Ishikawa (cell line): Measurements from ENCODE around the gene ZW10.

Experiments
- CEBPB ChIP-seq: IDR thresholded peaks from 2 replicates; pipeline ENCODE4 v1.6.1; 2012
- CREB1 ChIP-seq: IDR thresholded peaks from 2 replicates; pipeline ENCODE4 v1.6.1; 2012; ENCODE audit warnings: low read depth
- EGR1 ChIP-seq: IDR thresholded peaks from 2 replicates; pipeline ENCODE4 v1.6.1; 2012
- EP300 ChIP-seq: IDR thresholded peaks from 2 replicates; pipeline ENCODE4 v1.6.1; 2012; ENCODE audit warnings: borderline replicate concordance
- FOXM1 ChIP-seq: IDR thresholded peaks from 2 replicates; pipeline ENCODE4 v1.6.1; 2012; ENCODE audit warnings: low read depth, borderline replicate concordance
- MAX ChIP-seq: IDR thresholded peaks from 2 replicates; pipeline ENCODE4 v1.6.1; 2012
- NFIC ChIP-seq: IDR thresholded peaks from 2 replicates; pipeline ENCODE4 v1.6.1; 2012
- RAD21 ChIP-seq: IDR thresholded peaks from 2 replicates; pipeline ENCODE4 v1.6.1; 2012; ENCODE audit warnings: low read depth
- REST ChIP-seq: IDR thresholded peaks from 2 replicates; pipeline ENCODE4 v1.6.1; 2012; ENCODE audit warnings: low read depth, mild to moderate bottlenecking
- TAF1 ChIP-seq: IDR thresholded peaks from 2 replicates; pipeline ENCODE4 v1.6.1; 2012; ENCODE audit warnings: low read depth, mild to moderate bottlenecking
- TCF12 ChIP-seq: IDR thresholded peaks from 2 replicates; pipeline ENCODE4 v1.6.1; 2012; ENCODE audit warnings: low read depth
- TEAD4 ChIP-seq: IDR thresholded peaks from 2 replicates; pipeline ENCODE4 v1.6.1; 2012
- USF1 ChIP-seq: IDR thresholded peaks from 2 replicates; pipeline ENCODE4 v1.6.1; 2012
- YY1 ChIP-seq: IDR thresholded peaks from 2 replicates; pipeline ENCODE4 v1.6.1; 2012; ENCODE audit warnings: low read depth
- ZBTB7A ChIP-seq: IDR thresholded peaks from 2 replicates; pipeline ENCODE4 v1.6.1; 2012; ENCODE audit warnings: low read depth

ZW10 gene

GRCh38 chr11:113760241-113760640 lies 13.3 kb downstream of the ZW10 start:
- no peak for TF ChIP-seq NFIC
- TF ChIP-seq MAX, result no peak
- TF ChIP-seq REST, result no peak
- no peak for TF ChIP-seq EP300
- no peak for TF ChIP-seq TCF12
- no peak for TF ChIP-seq CREB1
- TF ChIP-seq FOXM1, result no peak
- TF ChIP-seq TEAD4, result no peak
- TF ChIP-seq RAD21, result no peak
- TF ChIP-seq EGR1, result no peak
- TF ChIP-seq ZBTB7A, result no peak
- no peak for TF ChIP-seq YY1

DNA sequence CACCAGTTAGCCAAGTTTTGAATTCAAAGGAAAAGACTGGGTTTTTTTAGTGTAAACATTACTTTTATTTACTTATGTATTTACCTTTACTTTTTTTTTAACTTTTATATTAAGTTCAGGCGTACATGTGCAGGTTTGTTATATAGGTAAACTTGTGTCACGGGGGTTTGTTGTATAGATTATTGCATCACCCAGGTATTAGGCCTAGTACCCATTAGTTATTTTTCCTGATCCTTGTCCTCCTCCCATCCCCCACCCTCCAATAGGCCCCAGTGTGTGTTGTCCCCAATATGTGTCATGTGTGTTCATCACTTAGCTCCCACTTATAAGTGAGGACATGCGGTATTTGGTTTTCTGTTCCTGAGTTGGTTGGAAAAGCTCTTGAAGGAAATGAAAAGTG lies 20.6 kb downstream of the ZW10 start:
- TF ChIP-seq TEAD4 (no peak), YY1 (no peak), NFIC (no peak), CREB1 (no peak), RAD21 (no peak), FOXM1 (no peak), CEBPB (no peak), EGR1 (no peak), MAX (no peak), TCF12 (no peak), USF1 (no peak)

DNA sequence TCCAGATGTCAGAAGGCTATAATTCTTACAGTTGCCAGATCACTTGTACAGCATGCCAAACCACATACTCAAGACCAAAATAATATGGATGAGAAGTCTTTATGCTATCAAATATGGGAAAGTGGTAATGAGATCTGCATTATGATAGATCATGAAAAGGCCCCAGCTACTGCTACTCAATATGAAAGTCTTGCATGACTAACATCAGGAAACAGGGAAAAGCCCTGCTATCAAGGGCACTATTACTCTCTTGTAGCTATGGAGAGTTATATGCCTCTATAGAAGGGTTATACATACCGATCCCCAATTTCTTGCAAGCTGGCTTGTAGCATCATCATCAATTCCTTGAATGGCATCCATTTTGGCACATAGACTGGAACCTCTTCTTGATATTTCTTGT lies 37.2 kb downstream of the ZW10 start:
- TF ChIP-seq REST, result no peak
- TF ChIP-seq FOXM1, result no peak
- TF ChIP-seq YY1, result no peak
- no peak for TF ChIP-seq TAF1
- TF ChIP-seq TCF12, result no peak
- TF ChIP-seq RAD21, result no peak
- no peak for TF ChIP-seq CREB1
- no peak for TF ChIP-seq NFIC
- no peak for TF ChIP-seq MAX
- TF ChIP-seq EP300, result no peak
- no peak for TF ChIP-seq TEAD4
- no peak for TF ChIP-seq EGR1
- TF ChIP-seq CEBPB, result no peak
- TF ChIP-seq ZBTB7A, result no peak
- no peak for TF ChIP-seq USF1

GRCh38 chr11:113732092-113732491 lies 41.4 kb downstream of the ZW10 start:
- TF ChIP-seq TEAD4 (no peak), USF1 (no peak), RAD21 (no peak), REST (no peak), EGR1 (no peak), MAX (no peak), FOXM1 (no peak), NFIC (no peak)
